CD4-positive, alpha-beta memory T cell (primary cell): ENCODE results near the gene CTNNA2. TPM values are rescaled to one million over a fixed set of nuclear protein-coding genes. Genes with fewer than 3 reads are reported as not detected.

ENCODE experiments used
- CTCF ChIA-PET: fragments of 350-600 bp; sonication (Branson Sonifier 250); formaldehyde crosslinking; loops from one replicate; lab custom pipeline; 2021; ENCODE audit warnings: inconsistent platforms; ENCODE audit not compliant: partially characterized antibody; lab: Charles Lee
- POLR2A ChIA-PET: fragments of 350-600 bp; sonication (Branson Sonifier 250); formaldehyde crosslinking; loops from one replicate; lab custom pipeline; 2021; ENCODE audit not compliant: partially characterized antibody; lab: Charles Lee
- DNase-seq, 5 donors: peaks; one replicate each; pipeline versions ENCODE4 v3.0.0 to v3.0.0-alpha.2; 2020 to 2022; ENCODE audit warnings: mixed read lengths in 1 of 5
- H3K27ac ChIP-seq: one replicate; pipeline ENCODE4 v1.7.0; 2013; ENCODE audit warnings: low read depth, low read length
- H3K27me3 ChIP-seq: 2 replicates; pipeline ENCODE4 v1.7.0; 2013; ENCODE audit warnings: mild to moderate bottlenecking, low read length, moderate library complexity; ENCODE audit not compliant: insufficient read depth
- H3K36me3 ChIP-seq: 2 replicates; pipeline ENCODE4 v1.7.0; 2013; ENCODE audit warnings: mild to moderate bottlenecking, low read length, moderate library complexity; ENCODE audit not compliant: insufficient read depth
- H3K4me1 ChIP-seq: 2 replicates; pipeline ENCODE4 v1.7.0; 2013; ENCODE audit warnings: mild to moderate bottlenecking, low read length, moderate library complexity; ENCODE audit not compliant: insufficient read depth
- H3K4me3 ChIP-seq, 2 donors: one replicate each; pipeline ENCODE4 v1.7.0; 2013; ENCODE audit warnings: low read length in 2 of 2, mild to moderate bottlenecking in 1 of 2
- H3K9me3 ChIP-seq, 2 donors: one replicate each; pipeline ENCODE4 v1.7.0; 2013; ENCODE audit warnings: low read length in 2 of 2, control low read depth in 1 of 2; ENCODE audit not compliant: control insufficient read depth in 1 of 2
- H3K27ac Mint-ChIP-seq, 7 donors: one replicate each; pipeline ENCODE4 v1.8.0; 2020 to 2021; ENCODE audit warnings: mixed read lengths in 7 of 7, mild to moderate bottlenecking in 6 of 7, inconsistent platforms in 3 of 7, moderate library complexity in 3 of 7
- H3K27me3 Mint-ChIP-seq, 2 donors: one replicate each; pipeline ENCODE4 v1.8.0; 2020 to 2021; ENCODE audit warnings: mixed read lengths in 2 of 2
- H3K36me3 Mint-ChIP-seq, 2 donors: one replicate each; pipeline ENCODE4 v1.8.0; 2020 to 2021; ENCODE audit warnings: mixed read lengths in 2 of 2, inconsistent platforms in 1 of 2, mild to moderate bottlenecking in 1 of 2
- H3K4me1 Mint-ChIP-seq, 4 donors: one replicate each; pipeline ENCODE4 v1.8.0; 2020 to 2021; ENCODE audit warnings: mixed read lengths in 4 of 4, mild to moderate bottlenecking in 1 of 4
- H3K4me3 Mint-ChIP-seq, 8 donors: one replicate each; pipeline ENCODE4 v1.8.0; 2020 to 2021; ENCODE audit warnings: mixed read lengths in 8 of 8, mild to moderate bottlenecking in 7 of 8, moderate library complexity in 6 of 8, inconsistent platforms in 3 of 8
- H3K9me3 Mint-ChIP-seq, 8 donors: one replicate each; pipeline ENCODE4 v1.8.0; 2020 to 2021; ENCODE audit warnings: mixed read lengths in 8 of 8, mild to moderate bottlenecking in 5 of 8, inconsistent platforms in 3 of 8, moderate library complexity in 1 of 8
- intact Hi-C: fragments of 100-400 bp; cut with micrococcal nuclease; formaldehyde crosslinking; loops from one replicate; pipeline ENCODE4 v1.15.1; 2023
- polyA plus RNA-seq, 2 donors: library from polyadenylated mRNA; unstranded; fragments of 300-500 nt; fragmentation: Illumina TruSeq; gene quantifications; one replicate each; pipeline ENCODE4 v1.2.3, GENCODE V29; 2021
- total RNA-seq, 2 experiments: library from RNA; stranded (reverse); gene quantifications; one replicate each; pipeline ENCODE4 v1.2.3, GENCODE V29; 2021

The CTNNA2 gene
- total and polyA plus RNA-seq, 4 experiments from 2014 or later = not detected

- Histone ChIP-seq H3K4me1 (no peaks in the 10 kb centered on the region), H3K4me3 (no peak overlapping the region), H3K36me3 (no peaks in the 10 kb centered on the region), H3K27ac (no peak overlapping the region), H3K27me3 (no peaks in the 10 kb centered on the region), H3K9me3 (no peaks in the 10 kb centered on the region)
- no peak overlapping the region for H3K27ac Mint-ChIP-seq
- CTCF ChIA-PET = no interaction called here
- peaks cover 0 to 3% (median 0%) of the 10 kb centered on the region in 8 donors for H3K9me3 Mint-ChIP-seq
- no peak for DNase-seq
- intact Hi-C loops = no loop called here
- no peaks in the 10 kb centered on the region for H3K27me3 Mint-ChIP-seq
- POLR2A ChIA-PET = no interaction called here
- H3K4me1 Mint-ChIP-seq = no peaks in the 10 kb centered on the region
- H3K4me3 Mint-ChIP-seq = peak overlapping the region in 1 of 8 donors; percentile 23
- H3K36me3 Mint-ChIP-seq = no peaks in the 10 kb centered on the region
Observed at GRCh38 chr2:80016171-80016570, 503.3 kb downstream of the CTNNA2 start.

DNA sequence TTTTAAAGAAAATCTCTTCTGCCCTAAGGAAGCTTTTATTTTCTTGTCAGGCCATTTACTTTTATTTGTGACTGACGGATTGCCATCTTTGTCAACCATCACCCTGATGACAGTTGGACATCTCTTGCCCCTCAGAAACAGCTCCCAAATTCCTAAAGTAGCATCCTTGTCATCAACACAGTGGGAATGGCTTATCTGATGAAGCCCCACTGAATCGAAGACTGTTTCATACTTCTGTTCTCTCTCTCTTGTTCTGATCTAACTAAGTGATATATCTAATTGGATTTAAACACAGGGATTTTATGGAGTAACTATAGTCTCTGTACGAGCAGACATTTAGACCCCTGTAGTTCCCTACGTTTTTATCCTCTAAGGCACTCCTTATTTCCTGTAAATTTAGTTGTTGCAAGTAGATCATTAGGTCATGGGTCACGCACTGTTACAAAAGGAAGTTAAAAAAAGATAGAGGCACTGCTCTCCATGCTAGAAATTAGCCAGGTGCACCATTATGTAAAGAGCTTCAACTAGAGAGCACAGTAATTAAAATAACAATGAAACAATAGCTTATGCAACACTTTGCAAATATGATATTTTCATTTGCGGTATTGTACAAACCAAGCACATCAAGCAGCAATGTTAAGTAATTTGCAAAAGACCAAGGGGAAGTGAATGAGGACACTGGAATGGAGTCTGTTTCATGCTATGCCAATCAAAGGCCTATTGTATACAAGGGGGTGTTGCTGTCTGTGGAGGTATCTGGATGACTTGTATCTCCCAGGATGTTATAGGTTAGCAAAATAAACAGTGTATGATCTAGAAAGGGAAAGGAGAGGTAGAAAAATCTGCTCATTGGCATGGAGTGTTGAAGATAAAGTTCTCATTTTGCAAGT lies 507.0 kb downstream of the CTNNA2 start:
- ChIA-PET POLR2A (no interaction called here), CTCF (no interaction called here)
- no peaks in the 10 kb centered on the region for H3K4me1 ChIP-seq
- H3K27me3 Mint-ChIP-seq = no peaks in the 10 kb centered on the region
- intact Hi-C loops = no loop called here
- no peaks in the 10 kb centered on the region for H3K27me3 ChIP-seq
- H3K4me3 ChIP-seq = no peak overlapping the region
- no peaks in the 10 kb centered on the region for H3K36me3 ChIP-seq
- no peak overlapping the region for H3K4me3 Mint-ChIP-seq
- H3K36me3 Mint-ChIP-seq = no peaks in the 10 kb centered on the region
- no peak overlapping the region for H3K27ac Mint-ChIP-seq
- H3K27ac ChIP-seq = no peak overlapping the region
- no peaks in the 10 kb centered on the region for H3K9me3 ChIP-seq
- no peaks in the 10 kb centered on the region for H3K4me1 Mint-ChIP-seq
- no peak for DNase-seq
- H3K9me3 Mint-ChIP-seq = peaks cover 0 to 4% (median 2%) of the 10 kb centered on the region in 8 donors

DNA sequence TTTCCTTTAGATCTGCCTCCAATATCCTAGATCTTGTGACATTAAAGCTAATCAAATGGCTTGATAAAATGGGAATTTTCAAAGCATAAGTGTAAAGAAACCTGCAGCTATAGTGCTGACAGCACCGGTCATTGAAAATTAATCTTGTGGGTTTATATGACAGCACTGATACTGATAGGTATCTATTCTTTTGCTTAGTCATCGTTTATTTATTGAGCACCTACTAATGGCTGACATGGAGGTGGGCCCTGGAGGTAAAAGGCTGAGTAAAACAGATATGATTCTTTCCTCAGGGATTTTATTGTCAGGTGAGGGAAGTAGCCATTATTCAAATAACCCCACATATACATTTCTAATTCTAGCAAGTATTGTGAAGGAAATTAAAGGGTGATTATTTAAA lies 509.2 kb downstream of the CTNNA2 start:
- Histone ChIP-seq H3K4me1 (no peaks in the 10 kb centered on the region), H3K9me3 (no peaks in the 10 kb centered on the region), H3K36me3 (no peaks in the 10 kb centered on the region), H3K27ac (no peak overlapping the region), H3K27me3 (no peaks in the 10 kb centered on the region), H3K4me3 (no peak overlapping the region)
- ChIA-PET CTCF (interaction anchor here (1.3 kb wide), 1 partner anchor 10 kb away, joined by 3 read pairs; no protein-coding TSS in a partner anchor), POLR2A (no interaction called here)
- Mint-ChIP-seq H3K4me1 (no peaks in the 10 kb centered on the region), H3K27me3 (no peaks in the 10 kb centered on the region), H3K9me3 (peaks cover 0 to 10% (median 3%) of the 10 kb centered on the region in 8 donors), H3K4me3 (no peak overlapping the region), H3K36me3 (no peaks in the 10 kb centered on the region), H3K27ac (no peak overlapping the region)
- intact Hi-C loops = no loop called here
- no peak for DNase-seq

DNA sequence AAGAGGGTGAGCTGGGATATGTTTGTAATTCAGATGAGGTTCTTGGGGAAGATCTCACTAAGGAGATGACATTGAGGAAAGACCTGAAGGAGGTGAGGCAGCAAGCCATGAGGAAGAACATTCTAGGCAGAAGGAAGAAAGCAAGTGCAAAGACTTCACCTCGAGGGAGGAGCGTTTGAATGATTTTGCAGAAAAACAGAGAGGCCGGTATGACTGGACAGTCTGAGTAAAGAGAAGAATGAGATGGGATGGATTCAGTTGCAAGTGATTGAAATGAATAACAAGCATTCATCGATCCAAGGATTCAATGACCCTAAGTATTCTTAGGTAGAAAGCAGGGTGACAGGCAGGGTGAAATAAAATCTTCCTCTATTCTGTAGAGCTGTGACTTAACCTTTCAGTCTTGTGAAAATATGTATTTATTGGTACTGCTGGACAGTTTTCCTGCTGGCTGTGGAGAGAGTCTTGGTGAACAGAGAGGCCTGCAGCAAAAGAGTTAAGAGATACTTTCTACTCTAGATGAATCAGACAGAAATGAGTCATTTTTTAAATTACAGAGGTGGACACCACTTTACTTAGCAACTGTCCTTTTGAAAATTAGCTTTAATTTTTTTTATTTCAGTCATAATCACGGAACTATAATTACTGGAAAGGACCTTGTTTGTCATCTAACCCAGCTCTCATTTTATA lies 513.3 kb downstream of the CTNNA2 start:
- no peak overlapping the region for H3K27ac ChIP-seq
- H3K27me3 ChIP-seq = no peaks in the 10 kb centered on the region
- Mint-ChIP-seq H3K4me1 (no peaks in the 10 kb centered on the region), H3K27ac (no peak overlapping the region), H3K36me3 (no peaks in the 10 kb centered on the region), H3K27me3 (no peaks in the 10 kb centered on the region), H3K4me3 (no peak overlapping the region), H3K9me3 (peaks cover 0 to 10% (median 3%) of the 10 kb centered on the region in 8 donors)
- ChIA-PET CTCF (no interaction called here), POLR2A (no interaction called here)
- no peaks in the 10 kb centered on the region for H3K36me3 ChIP-seq
- intact Hi-C loops = no loop called here
- H3K4me3 ChIP-seq = no peak overlapping the region
- no peaks in the 10 kb centered on the region for H3K4me1 ChIP-seq
- no peak for DNase-seq
- H3K9me3 ChIP-seq = no peaks in the 10 kb centered on the region

GRCh38 chr2:80028051-80028450 lies 515.2 kb downstream of the CTNNA2 start:
- Mint-ChIP-seq H3K9me3 (peaks cover 0 to 10% (median 3%) of the 10 kb centered on the region in 8 donors), H3K27ac (no peak overlapping the region), H3K4me3 (no peak overlapping the region), H3K4me1 (no peaks in the 10 kb centered on the region), H3K27me3 (no peaks in the 10 kb centered on the region), H3K36me3 (no peaks in the 10 kb centered on the region)
- Histone ChIP-seq H3K27ac (no peak overlapping the region), H3K4me1 (no peaks in the 10 kb centered on the region), H3K9me3 (no peaks in the 10 kb centered on the region), H3K4me3 (no peak overlapping the region), H3K27me3 (no peaks in the 10 kb centered on the region), H3K36me3 (no peaks in the 10 kb centered on the region)
- POLR2A ChIA-PET = no interaction called here
- intact Hi-C loops = no loop called here
- no peak for DNase-seq
- CTCF ChIA-PET = no interaction called here

DNA sequence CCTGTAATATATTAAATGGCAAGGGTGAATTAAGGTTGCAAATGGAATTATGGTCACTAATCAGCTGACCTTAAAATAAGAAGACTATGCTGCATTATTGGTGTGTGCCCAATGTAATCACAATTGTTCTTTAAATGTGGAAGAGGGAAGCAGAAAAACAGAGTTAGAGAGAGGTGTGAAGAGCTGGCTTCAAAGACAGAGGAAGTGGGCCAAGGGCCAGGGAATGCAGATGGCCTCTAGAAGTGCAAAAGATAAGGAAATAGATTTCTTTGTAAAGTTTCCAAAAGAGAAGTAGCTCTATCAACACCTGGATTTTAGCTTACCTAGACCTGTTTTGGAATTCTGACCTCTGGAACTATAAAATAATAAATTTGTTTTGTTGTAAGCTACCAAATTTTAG lies 515.7 kb downstream of the CTNNA2 start:
- no peak overlapping the region for H3K27ac Mint-ChIP-seq
- ChIA-PET POLR2A (no interaction called here), CTCF (no interaction called here)
- peaks cover 0 to 10% (median 3%) of the 10 kb centered on the region in 8 donors for H3K9me3 Mint-ChIP-seq
- no peaks in the 10 kb centered on the region for H3K9me3 ChIP-seq
- no peak overlapping the region for H3K4me3 Mint-ChIP-seq
- H3K4me1 Mint-ChIP-seq = no peaks in the 10 kb centered on the region
- H3K36me3 ChIP-seq = no peaks in the 10 kb centered on the region
- H3K27me3 Mint-ChIP-seq = no peaks in the 10 kb centered on the region
- no peak overlapping the region for H3K27ac ChIP-seq
- no peak for DNase-seq
- intact Hi-C loops = no loop called here
- H3K4me3 ChIP-seq = no peak overlapping the region
- H3K27me3 ChIP-seq = no peaks in the 10 kb centered on the region
- H3K36me3 Mint-ChIP-seq = no peaks in the 10 kb centered on the region
- H3K4me1 ChIP-seq = no peaks in the 10 kb centered on the region

DNA sequence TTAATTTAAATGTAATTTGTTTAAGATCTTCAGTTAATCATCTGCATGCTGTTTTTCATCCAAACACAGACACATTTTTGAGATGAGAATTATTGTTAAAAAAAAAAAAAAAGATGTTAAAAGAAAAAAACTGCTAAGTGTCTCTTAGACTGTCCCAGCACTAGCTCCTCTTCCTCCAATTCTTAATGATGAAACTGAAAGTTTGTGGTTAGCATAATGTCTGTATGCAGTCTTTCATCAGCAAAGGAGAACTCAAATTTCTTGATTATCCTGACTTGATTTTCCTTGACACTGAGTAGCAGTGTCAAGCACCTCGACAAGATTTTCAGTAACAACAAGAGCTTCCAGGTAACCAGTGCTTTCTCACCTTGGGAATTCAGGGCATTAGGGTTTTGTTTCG lies 517.3 kb downstream of the CTNNA2 start:
- no peaks in the 10 kb centered on the region for H3K36me3 Mint-ChIP-seq
- no peak overlapping the region for H3K4me3 Mint-ChIP-seq
- intact Hi-C loops = no loop called here
- peaks cover 0 to 6% (median 2%) of the 10 kb centered on the region in 8 donors for H3K9me3 Mint-ChIP-seq
- Histone ChIP-seq H3K36me3 (no peaks in the 10 kb centered on the region), H3K27ac (no peak overlapping the region), H3K4me3 (no peak overlapping the region), H3K4me1 (no peaks in the 10 kb centered on the region), H3K27me3 (no peaks in the 10 kb centered on the region), H3K9me3 (no peaks in the 10 kb centered on the region)
- H3K27me3 Mint-ChIP-seq = no peaks in the 10 kb centered on the region
- no peak for DNase-seq
- no peaks in the 10 kb centered on the region for H3K4me1 Mint-ChIP-seq
- H3K27ac Mint-ChIP-seq = no peak overlapping the region
- ChIA-PET CTCF (no interaction called here), POLR2A (no interaction called here)
